Prostate gland (tissue), 2 donors: ENCODE measurements around the gene EDARADD. TPM values are rescaled to one million over a fixed set of nuclear protein-coding genes. Genes with fewer than 3 reads are reported as not detected.
A peak's percentile ranks its signal among the peaks of the same experiment; 100 is the strongest.
"Not testable (repeated sequence)": the region's sequence is repeated elsewhere in the genome, so short reads cannot be mapped to it uniquely, and the experiment has no call there.

Experiments used
- DNase-seq: peaks from one replicate; pipeline ENCODE4 v3.0.0-alpha.2; 2019; ENCODE audit warnings: low spot score
- H3K27ac ChIP-seq, 2 donors: fragments of 200-600 bp; sonication (generic); 2 replicates each; pipeline ENCODE4 v1.5.1; 2017 to 2019
- H3K27me3 ChIP-seq: fragments of 200-600 bp; sonication (generic); replicated peaks from 2 replicates; pipeline ENCODE4 v1.5.1; 2019; ENCODE audit not compliant: insufficient read depth
- H3K36me3 ChIP-seq, 2 donors: fragments of 200-600 bp; sonication (generic); 1 replicate in 1 of 2; 2 replicates in 1 of 2; pipeline versions ENCODE4 v1.5.1 to v1.8.1; 2017 to 2019
- H3K4me1 ChIP-seq: fragments of 200-600 bp; sonication (generic); replicated peaks from 2 replicates; pipeline ENCODE4 v1.5.1; 2019
- H3K4me3 ChIP-seq, 2 donors: fragments of 200-600 bp; sonication (generic); 2 replicates each; pipeline ENCODE4 v1.5.1; 2017 to 2019
- H3K9me3 ChIP-seq: fragments of 200-600 bp; sonication (generic); 2 replicates; pipeline ENCODE4 v1.5.1; 2017
- CTCF ChIP-seq, 4 experiments: fragments of 200-600 bp in 2 of 4; fragments of 450-650 bp in 2 of 4; sonication (generic) in 2 of 4; IDR thresholded peaks; 1 replicate in 3 of 4; 2 replicates in 1 of 4; pipeline ENCODE4 v1.5.1; 2016 to 2019; ENCODE audit warnings: antibody characterized with exemption in 4 of 4, mild to moderate bottlenecking in 2 of 4, moderate library complexity in 2 of 4
- POLR2A ChIP-seq: fragments of 450-650 bp; IDR thresholded peaks from one replicate; pipeline ENCODE4 v1.6.1; 2016; ENCODE audit warnings: antibody characterized with exemption, mild to moderate bottlenecking
- POLR2AphosphoS5 ChIP-seq: sonication (generic); formaldehyde crosslinking; IDR thresholded peaks from one replicate; pipeline ENCODE4 v1.6.1; 2017; ENCODE audit warnings: antibody characterized with exemption
- WGBS: methylation state at CpG from one replicate; pipeline ENCODE4 v1.1.5; 2018; 5-methylcytosine and 5-hydroxymethylcytosine counted together
- intact Hi-C: fragments of 100-400 bp; cut with DNase I; formaldehyde crosslinking; loops from one replicate; pipeline ENCODE4 v1.14.2; 2022
- total RNA-seq, 2 donors: library from RNA; depleted of rRNA; stranded (reverse); fragments of >200 nt; gene quantifications; one replicate each; pipeline ENCODE4 v1.1.0, GENCODE V29; 2016

Gene EDARADD
- total RNA-seq, 2 donors from 2014 or later = 4.9 to 12.8 TPM

- no peak for DNase-seq
Observed at GRCh38 chr1:236480758-236481436, 86.8 kb downstream of the EDARADD start.

GRCh38 chr1:236484310-236484971 is 90.4 kb downstream of the EDARADD start:
- intact Hi-C loops = no loop called here
- Histone ChIP-seq H3K4me3 (no peak overlapping the region), H3K4me1 (no peaks in the 10 kb centered on the region), H3K9me3 (no peaks in the 10 kb centered on the region), H3K27ac (no peak overlapping the region), H3K27me3 (no peaks in the 10 kb centered on the region), H3K36me3 (no peaks in the 10 kb centered on the region)
- no peak for DNase-seq
- 91% methylated on average over 14 of the region's 14 CpGs for WGBS
- TF ChIP-seq POLR2AphosphoS5 (no peak), CTCF (IDR thresholded peaks at IDR 0.05) (no peak), POLR2A (no peak)

More at GRCh38 chr1:236480758-236481436, 86.8 kb downstream of the EDARADD start:
- Histone ChIP-seq H3K36me3 (no peaks in the 10 kb centered on the region), H3K27me3 (no peaks in the 10 kb centered on the region), H3K4me3 (no peak overlapping the region), H3K27ac (no peak overlapping the region), H3K4me1 (no peaks in the 10 kb centered on the region), H3K9me3 (no peaks in the 10 kb centered on the region)
- 40% methylated on average over 5 of the region's 5 CpGs for WGBS
- no peak for TF ChIP-seq CTCF (IDR thresholded peaks at IDR 0.05)
- no peak for TF ChIP-seq POLR2A
- no peak for TF ChIP-seq POLR2AphosphoS5
- intact Hi-C loops = no loop called here

GRCh38 chr1:236486356-236487002 is 92.4 kb downstream of the EDARADD start:
- TF ChIP-seq POLR2AphosphoS5 (no peak), POLR2A (no peak), CTCF (IDR thresholded peaks at IDR 0.05) (no peak)
- no peak for DNase-seq
- intact Hi-C loops = no loop called here
- WGBS = 62% methylated on average over 4 of the region's 4 CpGs
- no peaks in the 10 kb centered on the region for H3K36me3 ChIP-seq
- H3K27me3 ChIP-seq = no peaks in the 10 kb centered on the region
- no peaks in the 10 kb centered on the region for H3K9me3 ChIP-seq
- no peak overlapping the region for H3K27ac ChIP-seq
- H3K4me3 ChIP-seq = no peak overlapping the region
- no peaks in the 10 kb centered on the region for H3K4me1 ChIP-seq

- H3K36me3 ChIP-seq, H3K27me3 ChIP-seq, DNase-seq, H3K27ac ChIP-seq, intact Hi-C loops, H3K4me1 ChIP-seq, H3K9me3 ChIP-seq, H3K4me3 ChIP-seq: not testable (repeated sequence)
- WGBS = 97% methylated on average over 3 of the region's 3 CpGs
Observed at GRCh38 chr1:236489161-236489560, 95.1 kb downstream of the EDARADD start.

- peak; percentile 49 for DNase-seq
- H3K36me3 ChIP-seq = no peaks in the 10 kb centered on the region
- H3K9me3 ChIP-seq = no peaks in the 10 kb centered on the region
- no peak overlapping the region for H3K4me3 ChIP-seq
- no peaks in the 10 kb centered on the region for H3K27me3 ChIP-seq
- TF ChIP-seq POLR2A (no peak), CTCF (IDR thresholded peaks at IDR 0.05) (peak; percentile 59 to 89 (median 72)), POLR2AphosphoS5 (peak; percentile 10)
- WGBS = 24% methylated on average over 11 of the region's 11 CpGs
- no peaks in the 10 kb centered on the region for H3K4me1 ChIP-seq
- H3K27ac ChIP-seq = no peak overlapping the region
- intact Hi-C loops = loop anchor here (2.0 kb wide), 1 partner anchor 381 kb away; no protein-coding TSS in a partner anchor
Observed at GRCh38 chr1:236489710-236490377, 95.8 kb downstream of the EDARADD start.
